ENCODE results near the gene GRAMD1B.

The GRAMD1B gene

GRCh38 chr11:123559523-123559955, 129.5 kb downstream of the GRAMD1B start:
- Histone ChIP-seq H3F3A (ENCODE audit: control insufficient read depth, insufficient read depth) (no peaks in the 10 kb centered on the region), H3K79me2 (ENCODE audit: control insufficient read depth, low read length) (no peaks in the 10 kb centered on the region), H3K9me2 (replicated peaks; ENCODE audit: control insufficient read depth, low read length) (no peaks in the 10 kb centered on the region), H3K27ac (ENCODE audit: low read depth, low read length) (no peak overlapping the region), H3K4me2 (ENCODE audit: low read length) (no peak overlapping the region), H3K9me3 (ENCODE audit: control insufficient read depth, insufficient read depth, low read length) (no peaks in the 10 kb centered on the region), H4K20me1 (ENCODE audit: control insufficient read depth, insufficient read depth, low read depth, low read length) (no peaks in the 10 kb centered on the region), H3K4me1 (ENCODE audit: control insufficient read depth, low read length) (no peaks in the 10 kb centered on the region), H3K4me3 (ENCODE audit: low read length) (no peak overlapping the region), H3K36me3 (ENCODE audit: control insufficient read depth, low read length) (no peaks in the 10 kb centered on the region), H3K27me3 (ENCODE audit: control insufficient read depth, low read length) (peaks cover 42% of the 10 kb centered on the region)
- TF ChIP-seq EZH2phosphoT487 (IDR thresholded peaks at IDR 0.05; ENCODE audit: borderline replicate concordance, low read length) (no peak), CTCF (IDR thresholded peaks at IDR 0.05; ENCODE audit: low read depth, low read length, poor library complexity, severe bottlenecking) (no peak)

- Histone ChIP-seq H3K4me2 (ENCODE audit: low read length) (no peak overlapping the region), H3K9me2 (replicated peaks; ENCODE audit: control insufficient read depth, low read length) (no peaks in the 10 kb centered on the region), H3F3A (ENCODE audit: control insufficient read depth, insufficient read depth) (no peaks in the 10 kb centered on the region), H3K79me2 (ENCODE audit: control insufficient read depth, low read length) (no peaks in the 10 kb centered on the region), H3K36me3 (ENCODE audit: control insufficient read depth, low read length) (no peaks in the 10 kb centered on the region), H3K9me3 (ENCODE audit: control insufficient read depth, insufficient read depth, low read length) (no peaks in the 10 kb centered on the region), H4K20me1 (ENCODE audit: control insufficient read depth, insufficient read depth, low read depth, low read length) (no peaks in the 10 kb centered on the region), H3K27me3 (ENCODE audit: control insufficient read depth, low read length) (peaks cover 42% of the 10 kb centered on the region), H3K4me3 (ENCODE audit: low read length) (no peak overlapping the region), H3K27ac (ENCODE audit: low read depth, low read length) (no peak overlapping the region), H3K4me1 (ENCODE audit: control insufficient read depth, low read length) (no peaks in the 10 kb centered on the region)
- TF ChIP-seq EZH2phosphoT487 (IDR thresholded peaks at IDR 0.05; ENCODE audit: borderline replicate concordance, low read length) = 0 out of 2 replicates have a peak, but pooled peaks have one; percentile 36
- TF ChIP-seq CTCF (IDR thresholded peaks at IDR 0.05; ENCODE audit: low read depth, low read length, poor library complexity, severe bottlenecking) = no peak
These were observed 129.9 kb downstream of the GRAMD1B start for GRCh38 chr11:123560006-123560405.

GRCh38 chr11:123561431-123561800, 131.3 kb downstream of the GRAMD1B start:
- no peak overlapping the region for H3K4me2 ChIP-seq (ENCODE audit: low read length)
- no peak overlapping the region for H3K27ac ChIP-seq (ENCODE audit: low read depth, low read length)
- TF ChIP-seq EZH2phosphoT487 (IDR thresholded peaks at IDR 0.05; ENCODE audit: borderline replicate concordance, low read length) (no peak), CTCF (IDR thresholded peaks at IDR 0.05; ENCODE audit: low read depth, low read length, poor library complexity, severe bottlenecking) (no peak)
- H3K9me3 ChIP-seq (ENCODE audit: control insufficient read depth, insufficient read depth, low read length) = no peaks in the 10 kb centered on the region
- H3K27me3 ChIP-seq (ENCODE audit: control insufficient read depth, low read length) = peaks cover 42% of the 10 kb centered on the region
- H3K79me2 ChIP-seq (ENCODE audit: control insufficient read depth, low read length) = no peaks in the 10 kb centered on the region
- no peaks in the 10 kb centered on the region for H3K36me3 ChIP-seq (ENCODE audit: control insufficient read depth, low read length)
- no peaks in the 10 kb centered on the region for H3F3A ChIP-seq (ENCODE audit: control insufficient read depth, insufficient read depth)
- no peak overlapping the region for H3K4me3 ChIP-seq (ENCODE audit: low read length)
- H3K4me1 ChIP-seq (ENCODE audit: control insufficient read depth, low read length) = no peaks in the 10 kb centered on the region
- H4K20me1 ChIP-seq (ENCODE audit: control insufficient read depth, insufficient read depth, low read depth, low read length) = no peaks in the 10 kb centered on the region
- no peaks in the 10 kb centered on the region for H3K9me2 ChIP-seq (replicated peaks; ENCODE audit: control insufficient read depth, low read length)

GRCh38 chr11:123562158-123562557, 132.1 kb downstream of the GRAMD1B start:
- no peaks in the 10 kb centered on the region for H3K4me1 ChIP-seq (ENCODE audit: control insufficient read depth, low read length)
- TF ChIP-seq EZH2phosphoT487 (IDR thresholded peaks at IDR 0.05; ENCODE audit: borderline replicate concordance, low read length) = no peak
- H3K9me2 ChIP-seq (replicated peaks; ENCODE audit: control insufficient read depth, low read length) = no peaks in the 10 kb centered on the region
- peaks cover 37% of the 10 kb centered on the region for H3K27me3 ChIP-seq (ENCODE audit: control insufficient read depth, low read length)
- no peaks in the 10 kb centered on the region for H3K36me3 ChIP-seq (ENCODE audit: control insufficient read depth, low read length)
- no peak overlapping the region for H3K27ac ChIP-seq (ENCODE audit: low read depth, low read length)
- H4K20me1 ChIP-seq (ENCODE audit: control insufficient read depth, insufficient read depth, low read depth, low read length) = no peaks in the 10 kb centered on the region
- no peaks in the 10 kb centered on the region for H3K79me2 ChIP-seq (ENCODE audit: control insufficient read depth, low read length)
- no peaks in the 10 kb centered on the region for H3F3A ChIP-seq (ENCODE audit: control insufficient read depth, insufficient read depth)
- no peaks in the 10 kb centered on the region for H3K9me3 ChIP-seq (ENCODE audit: control insufficient read depth, insufficient read depth, low read length)
- H3K4me3 ChIP-seq (ENCODE audit: low read length) = no peak overlapping the region
- H3K4me2 ChIP-seq (ENCODE audit: low read length) = no peak overlapping the region

All from DOHH2 (cell line).